ENCODE results near the gene TCP11L1. TPM values are rescaled to one million over a fixed set of nuclear protein-coding genes. Genes with fewer than 3 reads are reported as not detected.

The TCP11L1 gene
- total and polyA plus RNA-seq, 12 donors = 3.0 to 35.2 (median 13.3) TPM

GRCh38 chr11:33063326-33063881 is 24.0 kb downstream of the TCP11L1 start:
- H3K27ac ChIP-seq = no peak overlapping the region
- no peaks in the 10 kb centered on the region for H3K27me3 ChIP-seq
- H3K9me3 ChIP-seq (replicated peaks in 1 of 3) = no peaks in the 10 kb centered on the region
- intact Hi-C loops (cut with DNase I) = loop anchor here (5.0 to 10.0 kb wide), 2 partner anchors 101 to 179 kb away; no protein-coding TSS in a partner anchor
- peaks cover 0 to 18% of the 10 kb centered on the region in 2 donors for H3K4me1 ChIP-seq (replicated peaks in 1 of 2)
- 64 to 72% (median 66%) methylated on average over 3 of the region's 3 CpGs for WGBS, 4 donors
- no peak for DNase-seq
- peaks cover 0 to 46% of the 10 kb centered on the region in 2 donors for H3K36me3 ChIP-seq (replicated peaks in 1 of 2)
- TF ChIP-seq POLR2A (IDR thresholded peaks at IDR 0.05) = no peak
- TF ChIP-seq CTCF (IDR thresholded peaks at IDR 0.05) = no peak
- H3K4me3 ChIP-seq = no peak overlapping the region

GRCh38 chr11:33064033-33064825 is 24.9 kb downstream of the TCP11L1 start:
- 60 to 63% (median 61%) methylated on average over 10 to 11 of the region's 11 CpGs for WGBS, 4 donors
- Histone ChIP-seq H3K27me3 (no peaks in the 10 kb centered on the region), H3K36me3 (replicated peaks in 1 of 2) (peaks cover 0 to 47% of the 10 kb centered on the region in 2 donors), H3K27ac (peak overlapping the region in 2 of 5 donors; percentile 22 to 31), H3K4me3 (no peak overlapping the region), H3K9me3 (replicated peaks in 1 of 3) (no peaks in the 10 kb centered on the region), H3K4me1 (replicated peaks in 1 of 2) (peaks cover 0 to 18% of the 10 kb centered on the region in 2 donors)
- DNase-seq = no peak
- TF ChIP-seq POLR2A (IDR thresholded peaks at IDR 0.05) = no peak
- TF ChIP-seq CTCF (IDR thresholded peaks at IDR 0.05) = no peak
- intact Hi-C loops (cut with DNase I) = loop anchor here (2.0 to 10.0 kb wide), 3 partner anchors 101 to 179 kb away; no protein-coding TSS in a partner anchor

GRCh38 chr11:33064866-33065265 is 25.5 kb downstream of the TCP11L1 start:
- WGBS, 4 donors = 81 to 92% (median 90%) methylated on average over 5 of the region's 5 CpGs
- H3K27ac ChIP-seq = no peak overlapping the region
- peaks cover 0 to 46% of the 10 kb centered on the region in 2 donors for H3K36me3 ChIP-seq (replicated peaks in 1 of 2)
- H3K9me3 ChIP-seq (replicated peaks in 1 of 3) = no peaks in the 10 kb centered on the region
- TF ChIP-seq POLR2A (IDR thresholded peaks at IDR 0.05) (no peak), CTCF (IDR thresholded peaks at IDR 0.05) (no peak)
- peaks cover 0 to 18% of the 10 kb centered on the region in 2 donors for H3K4me1 ChIP-seq (replicated peaks in 1 of 2)
- H3K4me3 ChIP-seq = no peak overlapping the region
- intact Hi-C loops (cut with DNase I) = loop anchor here (2.0 to 10.0 kb wide), 3 partner anchors 102 to 180 kb away; no protein-coding TSS in a partner anchor
- DNase-seq = no peak
- no peaks in the 10 kb centered on the region for H3K27me3 ChIP-seq

GRCh38 chr11:33065445-33066178 is 26.2 kb downstream of the TCP11L1 start:
- Histone ChIP-seq H3K27me3 (no peaks in the 10 kb centered on the region), H3K27ac (no peak overlapping the region), H3K9me3 (replicated peaks in 1 of 3) (no peaks in the 10 kb centered on the region), H3K4me1 (replicated peaks in 1 of 2) (peaks cover 0 to 18% of the 10 kb centered on the region in 2 donors), H3K36me3 (replicated peaks in 1 of 2) (peaks cover 0 to 43% of the 10 kb centered on the region in 2 donors), H3K4me3 (no peak overlapping the region)
- DNase-seq = peak; percentile 60 to 89 (median 72)
- 42 to 63% (median 54%) methylated on average over 13 to 22 of the region's 22 CpGs for WGBS, 4 donors
- TF ChIP-seq CTCF (IDR thresholded peaks at IDR 0.05) = peak; percentile 77 to 91 (median 83)
- TF ChIP-seq POLR2A (IDR thresholded peaks at IDR 0.05) = no peak
- intact Hi-C loops (cut with DNase I) = loop anchor here in 1 of 2 donors (2.0 to 10.0 kb wide), 2 partner anchors 103 to 181 kb away; no protein-coding TSS in a partner anchor
